MM.1S (cell line): ENCODE results near the gene OVCA2.

Experiments
- EZH2 ChIP-seq: fragments of 300-600 bp; sonication (generic); optimal IDR thresholded peaks from 2 replicates; pipeline ENCODE3; 2017; ENCODE audit warnings: low read depth, mild to moderate bottlenecking, antibody characterized with exemption, low read length, mixed read lengths
- TF ChIP-seq, protein P1 (sequence below): fragments of 300-600 bp; sonication (generic); IDR thresholded peaks from 2 replicates; pipeline ENCODE4 v1.5.1; 2016; ENCODE audit warnings: antibody characterized with exemption, low read length, mixed read lengths

GRCh38 chr17:2050300-2051060, 8.7 kb downstream of the OVCA2 start:
- TF ChIP-seq, protein P1, sequence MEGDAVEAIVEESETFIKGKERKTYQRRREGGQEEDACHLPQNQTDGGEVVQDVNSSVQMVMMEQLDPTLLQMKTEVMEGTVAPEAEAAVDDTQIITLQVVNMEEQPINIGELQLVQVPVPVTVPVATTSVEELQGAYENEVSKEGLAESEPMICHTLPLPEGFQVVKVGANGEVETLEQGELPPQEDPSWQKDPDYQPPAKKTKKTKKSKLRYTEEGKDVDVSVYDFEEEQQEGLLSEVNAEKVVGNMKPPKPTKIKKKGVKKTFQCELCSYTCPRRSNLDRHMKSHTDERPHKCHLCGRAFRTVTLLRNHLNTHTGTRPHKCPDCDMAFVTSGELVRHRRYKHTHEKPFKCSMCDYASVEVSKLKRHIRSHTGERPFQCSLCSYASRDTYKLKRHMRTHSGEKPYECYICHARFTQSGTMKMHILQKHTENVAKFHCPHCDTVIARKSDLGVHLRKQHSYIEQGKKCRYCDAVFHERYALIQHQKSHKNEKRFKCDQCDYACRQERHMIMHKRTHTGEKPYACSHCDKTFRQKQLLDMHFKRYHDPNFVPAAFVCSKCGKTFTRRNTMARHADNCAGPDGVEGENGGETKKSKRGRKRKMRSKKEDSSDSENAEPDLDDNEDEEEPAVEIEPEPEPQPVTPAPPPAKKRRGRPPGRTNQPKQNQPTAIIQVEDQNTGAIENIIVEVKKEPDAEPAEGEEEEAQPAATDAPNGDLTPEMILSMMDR: no peak
- no peak for TF ChIP-seq EZH2
